Epithelial cell of proximal tubule (primary cell): ENCODE measurements around the gene SORBS1. TPM values are rescaled to one million over a fixed set of nuclear protein-coding genes. Genes with fewer than 3 reads are reported as not detected.

ENCODE experiments used
- DNase-seq: peaks from one replicate; pipeline ENCODE4 v3.0.0-alpha.2; 2011; ENCODE audit warnings: low read depth
- H3K4me3 ChIP-seq: 2 replicates; pipeline ENCODE4 v1.5.1; 2011; ENCODE audit warnings: low read depth, mild to moderate bottlenecking, low read length
- CTCF ChIP-seq: conservative IDR thresholded peaks from 2 replicates; pipeline ENCODE4 v1.5.1; 2012; ENCODE audit warnings: low read depth, mild to moderate bottlenecking, low read length
- total RNA-seq: library from RNA; depleted of rRNA; stranded (reverse); fragments of >200 nt; gene quantifications from 2 replicates; pipeline ENCODE4 v1.2.3, GENCODE V29; 2015

The SORBS1 gene
- total RNA-seq, 1 donor from 2014 or later, result 7.0 TPM

GRCh38 chr10:95289921-95290421 is 271.2 kb downstream of the SORBS1 start:
- DNase-seq, result no peak
- no peak for TF ChIP-seq CTCF
- peak overlapping the region; percentile 95 for H3K4me3 ChIP-seq

GRCh38 chr10:95289003-95289920 is 271.9 kb downstream of the SORBS1 start:
- peak overlapping the region; percentile 95 for H3K4me3 ChIP-seq
- no peak for DNase-seq
- TF ChIP-seq CTCF, result peak; percentile 42

- DNase-seq, result no peak
- TF ChIP-seq CTCF, result no peak
- no peak overlapping the region for H3K4me3 ChIP-seq
These were observed 272.9 kb downstream of the SORBS1 start for GRCh38 chr10:95288303-95288702.

- TF ChIP-seq CTCF, result no peak
- no peak overlapping the region for H3K4me3 ChIP-seq
- no peak for DNase-seq
These were observed 273.9 kb downstream of the SORBS1 start for GRCh38 chr10:95287281-95287680.

- TF ChIP-seq CTCF, result no peak
- H3K4me3 ChIP-seq, result no peak overlapping the region
- DNase-seq, result no peak
These were observed 274.5 kb downstream of the SORBS1 start for GRCh38 chr10:95286707-95287106.

GRCh38 chr10:95285556-95285955 is 275.6 kb downstream of the SORBS1 start:
- DNase-seq, result no peak
- H3K4me3 ChIP-seq, result no peak overlapping the region
- TF ChIP-seq CTCF, result no peak
